Liver (tissue), 9 donors: ENCODE results near the gene DGKH. TPM values are rescaled to one million over a fixed set of nuclear protein-coding genes. Genes with fewer than 3 reads are reported as not detected.

ENCODE experiments used
- DNase-seq: peaks from one replicate; pipeline ENCODE4 v3.0.0-alpha.2; 2017; ENCODE audit warnings: low spot score
- H3K27ac ChIP-seq, 2 donors: one replicate each; pipeline ENCODE4 v1.7.0; 2013; ENCODE audit warnings: inconsistent platforms in 2 of 2, low read length in 2 of 2, control low read depth in 1 of 2, low read depth in 1 of 2, mild to moderate bottlenecking in 1 of 2
- H3K27me3 ChIP-seq, 4 donors: one replicate each; pipeline versions ENCODE4 v1.6.1 to v1.7.0; 2013; ENCODE audit warnings: low read length in 3 of 4, inconsistent platforms in 1 of 4, mild to moderate bottlenecking in 1 of 4, moderate library complexity in 1 of 4; ENCODE audit not compliant: control insufficient read depth in 4 of 4, insufficient read depth in 4 of 4
- H3K36me3 ChIP-seq, 4 donors: one replicate each; pipeline versions ENCODE4 v1.6.1 to v1.7.0; 2013; ENCODE audit warnings: low read length in 3 of 4, mild to moderate bottlenecking in 3 of 4, low read depth in 1 of 4, moderate library complexity in 1 of 4; ENCODE audit not compliant: control insufficient read depth in 4 of 4, insufficient read depth in 3 of 4
- H3K4me1 ChIP-seq, 4 donors: one replicate each; pipeline versions ENCODE4 v1.6.1 to v1.7.0; 2013; ENCODE audit warnings: low read length in 3 of 4, mild to moderate bottlenecking in 3 of 4, moderate library complexity in 1 of 4; ENCODE audit not compliant: control insufficient read depth in 4 of 4, insufficient read depth in 4 of 4
- H3K4me3 ChIP-seq, 3 donors: one replicate each; pipeline versions ENCODE4 v1.6.1 to v1.7.0; 2013; ENCODE audit warnings: low read length in 3 of 3, control low read depth in 1 of 3, low read depth in 1 of 3, mild to moderate bottlenecking in 1 of 3
- H3K9ac ChIP-seq, 2 donors: one replicate each; pipeline ENCODE4 v1.7.0; 2013; ENCODE audit warnings: low read length in 2 of 2, mild to moderate bottlenecking in 2 of 2, moderate library complexity in 2 of 2, control low read depth in 1 of 2, low read depth in 1 of 2
- H3K9me3 ChIP-seq, 4 donors: one replicate each; pipeline versions ENCODE4 v1.6.1 to v1.7.0; 2013; ENCODE audit warnings: low read length in 3 of 4; ENCODE audit not compliant: control insufficient read depth in 4 of 4
- ATF3 ChIP-seq: IDR thresholded peaks from 2 replicates; pipeline ENCODE4 v1.6.1; 2016; ENCODE audit warnings: antibody characterized with exemption
- CTCF ChIP-seq: fragments of 150-350 bp; IDR thresholded peaks from 2 replicates; pipeline ENCODE4 v1.5.1; 2017; ENCODE audit warnings: improper control_type of control experiment, low read depth, low read length; ENCODE audit not compliant: missing input control
- EGR1 ChIP-seq, 2 donors: IDR thresholded peaks; 2 replicates each; pipeline ENCODE4 v1.6.1; 2016 to 2018; ENCODE audit warnings: antibody characterized with exemption in 2 of 2, low read depth in 2 of 2
- FOXA1 ChIP-seq: IDR thresholded peaks from 2 replicates; pipeline ENCODE4 v1.6.1; 2016; ENCODE audit warnings: antibody characterized with exemption
- FOXA2 ChIP-seq: IDR thresholded peaks from 2 replicates; pipeline ENCODE4 v1.6.1; 2016; ENCODE audit warnings: antibody characterized with exemption
- GABPA ChIP-seq, 2 donors: IDR thresholded peaks in 1 of 2; conservative IDR thresholded peaks in 1 of 2; 2 replicates each; pipeline ENCODE4 v1.6.1; 2016; ENCODE audit warnings: antibody characterized with exemption in 2 of 2, mild to moderate bottlenecking in 1 of 2, moderate library complexity in 1 of 2
- HNF4A ChIP-seq, 2 donors: conservative IDR thresholded peaks; 2 replicates each; pipeline ENCODE4 v1.6.1; 2016; ENCODE audit warnings: antibody characterized with exemption in 2 of 2, mild to moderate bottlenecking in 2 of 2
- HNF4G ChIP-seq: IDR thresholded peaks from 2 replicates; pipeline ENCODE4 v1.6.1; 2016; ENCODE audit warnings: antibody characterized with exemption
- JUND ChIP-seq, 2 donors: IDR thresholded peaks; 2 replicates each; pipeline ENCODE4 v1.6.1; 2016; ENCODE audit warnings: antibody characterized with exemption in 2 of 2
- MAX ChIP-seq: IDR thresholded peaks from 2 replicates; pipeline ENCODE4 v1.6.1; 2016; ENCODE audit warnings: antibody characterized with exemption
- NR2F2 ChIP-seq: IDR thresholded peaks from 2 replicates; pipeline ENCODE4 v1.6.1; 2016; ENCODE audit warnings: antibody characterized with exemption
- RAD21 ChIP-seq, 2 donors: IDR thresholded peaks; 2 replicates each; pipeline ENCODE4 v1.6.1; 2016; ENCODE audit warnings: antibody characterized with exemption in 2 of 2, mild to moderate bottlenecking in 2 of 2
- REST ChIP-seq: IDR thresholded peaks from 2 replicates; pipeline ENCODE4 v1.6.1; 2016; ENCODE audit warnings: antibody characterized with exemption, mild to moderate bottlenecking
- RXRA ChIP-seq, 2 donors: IDR thresholded peaks; 2 replicates each; pipeline ENCODE4 v1.6.1; 2017 to 2018; ENCODE audit warnings: antibody characterized with exemption in 2 of 2, mild to moderate bottlenecking in 1 of 2
- SP1 ChIP-seq: IDR thresholded peaks from 2 replicates; pipeline ENCODE4 v1.6.1; 2018; ENCODE audit warnings: antibody characterized with exemption, mild to moderate bottlenecking
- TAF1 ChIP-seq: conservative IDR thresholded peaks from 2 replicates; pipeline ENCODE4 v1.6.1; 2016; ENCODE audit warnings: antibody characterized with exemption, mild to moderate bottlenecking
- YY1 ChIP-seq: IDR thresholded peaks from 2 replicates; pipeline ENCODE4 v1.6.1; 2016; ENCODE audit warnings: antibody characterized with exemption, mild to moderate bottlenecking
- ZBTB33 ChIP-seq: IDR thresholded peaks from 2 replicates; pipeline ENCODE4 v1.6.1; 2016; ENCODE audit warnings: antibody characterized with exemption
- WGBS: extraction: QIAGEN DNeasy Blood & Tissue Kit; methylation state at CpG from one replicate; pipeline ENCODE4 v1.1.7; 2013; 5-methylcytosine and 5-hydroxymethylcytosine counted together
- polyA plus RNA-seq, 2 donors: library from polyadenylated mRNA; stranded (reverse) in 1 of 2; unstranded in 1 of 2; fragments of 200-250 nt in 1 of 2; fragments of >200 nt in 1 of 2; fragmentation: Nextera tagmentation in 1 of 2; extraction: Ambion mirVana in 1 of 2; gene quantifications; one replicate each; pipeline versions ENCODE4 v1.2.1 to v1.2.3, GENCODE V29; 2013 to 2015
- total RNA-seq, 2 donors: library from RNA; depleted of rRNA; stranded (reverse); fragments of >200 nt; gene quantifications; one replicate each; pipeline ENCODE4 v1.2.3, GENCODE V29; 2014
- donor health status: healthy.
- donor health status: healthy.
- donor health status: healthy.
- donor health status: healthy.
- donor health status: healthy.

The DGKH gene
- total and polyA plus RNA-seq, 4 donors = 0.25 to 3.7 (median 0.97) TPM

GRCh38 chr13:42116225-42116624 is 67.8 kb downstream of the DGKH start:
- no peaks in the 10 kb centered on the region for H3K9me3 ChIP-seq
- no peak overlapping the region for H3K4me3 ChIP-seq
- H3K27me3 ChIP-seq = no peaks in the 10 kb centered on the region
- TF ChIP-seq FOXA2 (no peak), SP1 (no peak), RXRA (IDR thresholded peaks at IDR 0.05) (no peak)
- no peak for DNase-seq
- no peak overlapping the region for H3K9ac ChIP-seq
- whole genome bisulfite sequencing = 96% methylated on average over 2 of the region's 2 CpGs
- H3K36me3 ChIP-seq = no peaks in the 10 kb centered on the region
- no peak overlapping the region for H3K27ac ChIP-seq
- H3K4me1 ChIP-seq = no peaks in the 10 kb centered on the region

GRCh38 chr13:42119041-42119440 is 70.6 kb downstream of the DGKH start:
- H3K9ac ChIP-seq = no peak overlapping the region
- DNase-seq = no peak
- TF ChIP-seq SP1 (no peak), RXRA (IDR thresholded peaks at IDR 0.05) (no peak), FOXA1 (no peak), GABPA (IDR thresholded peaks at IDR 0.05 in 1 of 2, conservative IDR thresholded peaks at IDR 0.05 in 1 of 2) (no peak), FOXA2 (no peak)
- H3K4me1 ChIP-seq = no peaks in the 10 kb centered on the region
- 97% methylated on average over 5 of the region's 5 CpGs for WGBS
- no peaks in the 10 kb centered on the region for H3K9me3 ChIP-seq
- H3K36me3 ChIP-seq = no peaks in the 10 kb centered on the region
- no peaks in the 10 kb centered on the region for H3K27me3 ChIP-seq
- no peak overlapping the region for H3K27ac ChIP-seq
- H3K4me3 ChIP-seq = no peak overlapping the region

- H3K4me3 ChIP-seq = no peak overlapping the region
- no peaks in the 10 kb centered on the region for H3K36me3 ChIP-seq
- no peak for TF ChIP-seq FOXA1
- no peak for TF ChIP-seq RXRA (IDR thresholded peaks at IDR 0.05)
- no peak for TF ChIP-seq EGR1 (IDR thresholded peaks at IDR 0.05; ENCODE audit: low read depth in 2 of 2)
- TF ChIP-seq SP1 = no peak
- no peak for TF ChIP-seq CTCF
- TF ChIP-seq REST = no peak
- TF ChIP-seq HNF4A (conservative IDR thresholded peaks at IDR 0.05) = no peak
- TF ChIP-seq TAF1 = no peak
- no peak for TF ChIP-seq MAX
- TF ChIP-seq ZBTB33 = no peak
- no peak for TF ChIP-seq ATF3
- TF ChIP-seq GABPA (IDR thresholded peaks at IDR 0.05 in 1 of 2, conservative IDR thresholded peaks at IDR 0.05 in 1 of 2) = no peak
- TF ChIP-seq JUND (IDR thresholded peaks at IDR 0.05) = no peak
- TF ChIP-seq NR2F2 = no peak
- no peak for TF ChIP-seq RAD21 (IDR thresholded peaks at IDR 0.05)
- TF ChIP-seq FOXA2 = no peak
- TF ChIP-seq HNF4G = no peak
- no peak for TF ChIP-seq YY1
- H3K9me3 ChIP-seq = no peaks in the 10 kb centered on the region
- H3K4me1 ChIP-seq = no peaks in the 10 kb centered on the region
- H3K9ac ChIP-seq = no peak overlapping the region
- DNase-seq = no peak
- H3K27ac ChIP-seq = no peak overlapping the region
- H3K27me3 ChIP-seq = no peaks in the 10 kb centered on the region
- WGBS = 67% methylated on average over 1 of the region's 1 CpG
Measured at GRCh38 chr13:42119875-42120274, 71.4 kb downstream of the DGKH start.
